Adrenal gland (tissue), 12 donors: ENCODE results near the gene AUTS2. TPM values are rescaled to one million over a fixed set of nuclear protein-coding genes. Genes with fewer than 3 reads are reported as not detected.

Source experiments
- DNase-seq, 7 donors: peaks; one replicate each; pipeline ENCODE4 v3.0.0-alpha.2; 2019 to 2020
- H3K27ac ChIP-seq, 5 donors: fragments of 200-600 bp; sonication (generic) in 4 of 5; 1 replicate in 3 of 5; 2 replicates in 2 of 5; pipeline versions ENCODE4 v1.5.1 to v1.8.0; 2016 to 2020; ENCODE audit warnings: mild to moderate bottlenecking in 1 of 5
- H3K27me3 ChIP-seq: fragments of 200-600 bp; 2 replicates; pipeline ENCODE4 v1.8.0; 2021
- H3K36me3 ChIP-seq, 2 donors: fragments of 200-600 bp; replicated peaks in 1 of 2; 1 replicate in 1 of 2; 2 replicates in 1 of 2; pipeline versions ENCODE4 v1.5.1 to v1.8.0; 2018 to 2022
- H3K4me1 ChIP-seq, 2 donors: fragments of 200-600 bp; replicated peaks in 1 of 2; 1 replicate in 1 of 2; 2 replicates in 1 of 2; pipeline versions ENCODE4 v1.5.1 to v1.8.0; 2018 to 2021
- H3K4me3 ChIP-seq, 4 donors: fragments of 200-600 bp; sonication (generic) in 3 of 4; one replicate each; pipeline ENCODE4 v1.5.1; 2016 to 2018
- H3K9me3 ChIP-seq, 3 donors: fragments of 200-600 bp; sonication (generic) in 1 of 3; replicated peaks in 1 of 3; 1 replicate in 2 of 3; 2 replicates in 1 of 3; pipeline versions ENCODE4 v1.5.1 to v1.8.0; 2016 to 2021
- CTCF ChIP-seq, 6 experiments: fragments of 450-650 bp in 4 of 6; fragments of 200-600 bp in 2 of 6; sonication (generic) in 1 of 6; IDR thresholded peaks; 1 replicate in 5 of 6; 2 replicates in 1 of 6; pipeline versions ENCODE4 v1.5.1 to v1.8.0; 2016 to 2021; ENCODE audit warnings: antibody characterized with exemption in 6 of 6, mild to moderate bottlenecking in 2 of 6, moderate library complexity in 1 of 6
- POLR2A ChIP-seq, 2 donors: fragments of 450-650 bp; IDR thresholded peaks; one replicate each; pipeline ENCODE4 v1.6.1; 2017; ENCODE audit warnings: antibody characterized with exemption in 2 of 2, mild to moderate bottlenecking in 2 of 2, moderate library complexity in 1 of 2
- WGBS, 4 donors: extraction: QIAGEN DNeasy Blood & Tissue Kit in 2 of 4; methylation state at CpG; one replicate each; pipeline versions ENCODE4 v1.1.5 to v1.1.7; 2013 to 2017; 5-methylcytosine and 5-hydroxymethylcytosine counted together
- intact Hi-C, 2 donors: fragments of 100-400 bp; cut with DNase I; formaldehyde crosslinking; loops; one replicate each; pipeline versions ENCODE4 v1.14.1 to v1.15.0; 2022 to 2023
- polyA plus RNA-seq, 3 donors: library from polyadenylated mRNA; stranded (reverse); fragments of 200-250 nt in 2 of 3; fragments of 350-450 nt in 1 of 3; fragmentation: Illumina TruSeq in 1 of 3; extraction: RNeasy Lipid Tissue Mini Kit (QIAGEN cat#74804) in 1 of 3; gene quantifications; one replicate each; pipeline ENCODE4 v1.2.3, GENCODE V29; 2013 to 2014
- total RNA-seq, 9 donors: library from RNA; depleted of rRNA in 4 of 9; stranded (reverse); fragments of >200 nt in 4 of 9; fragments of 120-200 nt in 1 of 9; fragmentation: NEBNext Ultra II Directional in 1 of 9; extraction: Animal tissue kit (Norgen Biotek cat#: 25700) in 1 of 9; gene quantifications; one replicate each; pipeline versions ENCODE4 v1.1.0 to v1.2.4, GENCODE V29; 2013 to 2023
- donor health status: healthy with polysubstance abuse.
- donor health status: Bipolar disorder and iron deficiency.
- donor health status: DM: yes; HTN: yes; CAD: no.
- donor health status: DM: no; HTN: no; CAD: no.
- donor health status: DM: no; HTN: no; CAD: no.
- donor health status: DM: yes; HTN: yes; CAD: no.

Gene AUTS2
- total and polyA plus RNA-seq, 12 donors: 6.4 to 44.0 (median 15.2) TPM

- no peak overlapping the region for H3K4me3 ChIP-seq
- no peaks in the 10 kb centered on the region for H3K36me3 ChIP-seq
- no peaks in the 10 kb centered on the region for H3K27me3 ChIP-seq
- TF ChIP-seq POLR2A (IDR thresholded peaks at IDR 0.05) (no peak), CTCF (IDR thresholded peaks at IDR 0.05) (no peak)
- no peak overlapping the region for H3K27ac ChIP-seq
- H3K4me1 ChIP-seq: no peaks in the 10 kb centered on the region
- H3K9me3 ChIP-seq: no peaks in the 10 kb centered on the region
- DNase-seq: no peak
- 68 to 87% (median 84%) methylated on average over 7 of the region's 7 CpGs for WGBS, 4 donors
- intact Hi-C loops: no loop called here
These were observed 1032.2 kb downstream of the AUTS2 start for GRCh38 chr7:70630440-70630817.

- DNase-seq: peak in 1 of 7 donors; percentile 59
- Histone ChIP-seq H3K36me3 (no peaks in the 10 kb centered on the region), H3K4me1 (no peaks in the 10 kb centered on the region), H3K9me3 (no peaks in the 10 kb centered on the region), H3K27me3 (no peaks in the 10 kb centered on the region), H3K27ac (peak overlapping the region in 1 of 5 donors; percentile 26), H3K4me3 (no peak overlapping the region)
- intact Hi-C loops: no loop called here
- 74 to 84% (median 79%) methylated on average over 19 to 28 of the region's 28 CpGs for WGBS, 4 donors
- TF ChIP-seq CTCF (IDR thresholded peaks at IDR 0.05) (no peak), POLR2A (IDR thresholded peaks at IDR 0.05) (no peak)
These were observed 1032.7 kb downstream of the AUTS2 start for GRCh38 chr7:70630818-70631457.

GRCh38 chr7:70631718-70632117 lies 1033.4 kb downstream of the AUTS2 start:
- no peak overlapping the region for H3K27ac ChIP-seq
- no peaks in the 10 kb centered on the region for H3K9me3 ChIP-seq
- no peaks in the 10 kb centered on the region for H3K36me3 ChIP-seq
- no peak overlapping the region for H3K4me3 ChIP-seq
- no peaks in the 10 kb centered on the region for H3K4me1 ChIP-seq
- DNase-seq: no peak
- WGBS, 4 donors: 86 to 96% (median 89%) methylated on average over 9 of the region's 9 CpGs
- TF ChIP-seq POLR2A (IDR thresholded peaks at IDR 0.05) (no peak), CTCF (IDR thresholded peaks at IDR 0.05) (no peak)
- intact Hi-C loops: no loop called here
- no peaks in the 10 kb centered on the region for H3K27me3 ChIP-seq

GRCh38 chr7:70632400-70632799 lies 1034.1 kb downstream of the AUTS2 start:
- H3K9me3 ChIP-seq: no peaks in the 10 kb centered on the region
- H3K4me3 ChIP-seq: no peak overlapping the region
- WGBS, 4 donors: 87 to 93% (median 88%) methylated on average over 5 of the region's 5 CpGs
- H3K36me3 ChIP-seq: no peaks in the 10 kb centered on the region
- intact Hi-C loops: no loop called here
- no peaks in the 10 kb centered on the region for H3K4me1 ChIP-seq
- H3K27ac ChIP-seq: no peak overlapping the region
- TF ChIP-seq CTCF (IDR thresholded peaks at IDR 0.05) (no peak), POLR2A (IDR thresholded peaks at IDR 0.05) (no peak)
- DNase-seq: no peak
- H3K27me3 ChIP-seq: no peaks in the 10 kb centered on the region
